ENCODE data around the gene CASP6.

DNA sequence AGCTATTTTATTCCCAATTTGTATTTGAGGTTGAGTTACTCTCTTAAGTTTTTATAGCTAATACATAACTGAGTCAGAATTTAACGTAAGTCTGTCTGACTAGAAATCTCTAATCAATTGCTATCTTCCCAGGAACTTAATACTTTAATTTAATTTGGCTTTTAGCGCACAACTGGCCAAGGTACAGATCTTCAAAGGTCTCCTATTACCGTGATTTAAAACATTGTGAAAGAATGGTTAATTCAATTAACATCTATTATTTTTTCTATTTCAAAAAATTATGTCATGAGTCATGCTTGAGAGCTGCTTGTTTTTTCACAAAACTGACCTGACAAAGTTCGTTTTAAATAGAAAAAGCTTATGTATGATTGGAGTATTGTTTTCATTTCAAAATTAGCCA is 48.6 kb upstream of the CASP6 start:
- TF ChIP-seq, protein P1, sequence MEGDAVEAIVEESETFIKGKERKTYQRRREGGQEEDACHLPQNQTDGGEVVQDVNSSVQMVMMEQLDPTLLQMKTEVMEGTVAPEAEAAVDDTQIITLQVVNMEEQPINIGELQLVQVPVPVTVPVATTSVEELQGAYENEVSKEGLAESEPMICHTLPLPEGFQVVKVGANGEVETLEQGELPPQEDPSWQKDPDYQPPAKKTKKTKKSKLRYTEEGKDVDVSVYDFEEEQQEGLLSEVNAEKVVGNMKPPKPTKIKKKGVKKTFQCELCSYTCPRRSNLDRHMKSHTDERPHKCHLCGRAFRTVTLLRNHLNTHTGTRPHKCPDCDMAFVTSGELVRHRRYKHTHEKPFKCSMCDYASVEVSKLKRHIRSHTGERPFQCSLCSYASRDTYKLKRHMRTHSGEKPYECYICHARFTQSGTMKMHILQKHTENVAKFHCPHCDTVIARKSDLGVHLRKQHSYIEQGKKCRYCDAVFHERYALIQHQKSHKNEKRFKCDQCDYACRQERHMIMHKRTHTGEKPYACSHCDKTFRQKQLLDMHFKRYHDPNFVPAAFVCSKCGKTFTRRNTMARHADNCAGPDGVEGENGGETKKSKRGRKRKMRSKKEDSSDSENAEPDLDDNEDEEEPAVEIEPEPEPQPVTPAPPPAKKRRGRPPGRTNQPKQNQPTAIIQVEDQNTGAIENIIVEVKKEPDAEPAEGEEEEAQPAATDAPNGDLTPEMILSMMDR (conservative IDR thresholded peaks at IDR 0.05), result no peak
- TF ChIP-seq ZFX (IDR thresholded peaks at IDR 0.05), result no peak

Data from C4-2B (cell line).